ENCODE results near the gene FRY.
A peak's percentile ranks its signal among the peaks of the same experiment; 100 is the strongest.

Gene FRY

DNA sequence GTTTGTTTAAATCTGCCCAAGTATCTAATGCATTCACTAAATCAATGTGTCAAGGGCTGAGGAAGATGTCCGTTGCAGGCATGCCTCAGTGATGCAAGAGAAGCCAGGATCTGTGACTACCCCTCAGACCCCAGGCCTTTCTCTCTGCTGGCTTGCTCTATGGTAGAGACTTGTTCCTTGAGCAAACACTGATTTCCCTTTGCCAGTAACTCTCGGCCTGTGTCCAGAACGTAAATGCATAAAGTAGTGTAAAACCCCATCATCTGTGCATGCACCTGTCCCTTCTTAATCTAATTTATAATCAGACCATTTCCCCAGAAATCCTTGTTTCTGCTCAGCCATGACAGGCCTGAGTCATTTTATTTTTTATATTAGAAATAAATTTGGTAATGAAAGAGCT is 28.7 kb upstream of the FRY start:
- ATAC-seq = no peak

DNA sequence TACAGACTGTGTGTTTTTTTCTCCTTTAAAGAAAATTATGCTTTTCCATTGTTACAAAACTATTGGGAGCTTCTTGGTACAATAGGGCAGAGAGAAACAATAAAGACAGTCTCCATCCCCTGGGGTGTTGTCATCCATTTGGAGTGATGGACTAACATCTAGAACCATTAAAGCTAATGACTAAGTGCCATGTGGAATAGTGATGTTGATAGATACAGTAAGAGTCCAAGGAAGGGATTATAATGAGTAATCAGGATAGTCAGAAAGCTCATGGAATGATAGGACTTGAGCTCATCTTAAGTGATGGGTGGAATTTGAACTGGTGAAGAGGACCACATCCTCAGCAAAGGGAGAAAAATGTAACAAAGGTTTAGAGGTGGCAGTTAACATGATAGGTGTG is 24.1 kb upstream of the FRY start:
- ATAC-seq = no peak
- peak; percentile 37; the same call in 1 of the 2 replicates for TF ChIP-seq ISL1 (CRISPR knock-in tag; IDR thresholded peaks at IDR 0.05)
- TF ChIP-seq ARNTL (CRISPR knock-in tag; IDR thresholded peaks at IDR 0.05; ENCODE audit: borderline replicate concordance, low read depth) = no peak

More for the DNA sequence above, 28.7 kb upstream of the FRY start:
- no peak for TF ChIP-seq SNAI2 (CRISPR knock-in tag; IDR thresholded peaks at IDR 0.05)
- no peak for TF ChIP-seq ZNF8 (CRISPR knock-in tag; IDR thresholded peaks at IDR 0.05)
- TF ChIP-seq CSDC2 (CRISPR knock-in tag; IDR thresholded peaks at IDR 0.05) = no peak
- TF ChIP-seq ESRRG (CRISPR knock-in tag; IDR thresholded peaks at IDR 0.05) = no peak
- no peak for TF ChIP-seq RARB (CRISPR knock-in tag; IDR thresholded peaks at IDR 0.05)
- TF ChIP-seq ZC3H10 (CRISPR knock-in tag; IDR thresholded peaks at IDR 0.05) = no peak
- TF ChIP-seq, protein P1, sequence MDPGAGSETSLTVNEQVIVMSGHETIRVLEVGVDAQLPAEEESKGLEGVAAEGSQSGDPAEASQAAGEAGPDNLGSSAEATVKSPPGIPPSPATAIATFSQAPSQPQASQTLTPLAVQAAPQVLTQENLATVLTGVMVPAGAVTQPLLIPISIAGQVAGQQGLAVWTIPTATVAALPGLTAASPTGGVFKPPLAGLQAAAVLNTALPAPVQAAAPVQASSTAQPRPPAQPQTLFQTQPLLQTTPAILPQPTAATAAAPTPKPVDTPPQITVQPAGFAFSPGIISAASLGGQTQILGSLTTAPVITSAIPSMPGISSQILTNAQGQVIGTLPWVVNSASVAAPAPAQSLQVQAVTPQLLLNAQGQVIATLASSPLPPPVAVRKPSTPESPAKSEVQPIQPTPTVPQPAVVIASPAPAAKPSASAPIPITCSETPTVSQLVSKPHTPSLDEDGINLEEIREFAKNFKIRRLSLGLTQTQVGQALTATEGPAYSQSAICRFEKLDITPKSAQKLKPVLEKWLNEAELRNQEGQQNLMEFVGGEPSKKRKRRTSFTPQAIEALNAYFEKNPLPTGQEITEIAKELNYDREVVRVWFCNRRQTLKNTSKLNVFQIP (CRISPR knock-in tag; IDR thresholded peaks at IDR 0.05; ENCODE audit: borderline replicate concordance, low read depth) = no peak
- TF ChIP-seq ZFP30 (CRISPR knock-in tag; IDR thresholded peaks at IDR 0.05) = no peak
- no peak for TF ChIP-seq GLIS3 (CRISPR knock-in tag; IDR thresholded peaks at IDR 0.05)
- TF ChIP-seq, protein P2, sequence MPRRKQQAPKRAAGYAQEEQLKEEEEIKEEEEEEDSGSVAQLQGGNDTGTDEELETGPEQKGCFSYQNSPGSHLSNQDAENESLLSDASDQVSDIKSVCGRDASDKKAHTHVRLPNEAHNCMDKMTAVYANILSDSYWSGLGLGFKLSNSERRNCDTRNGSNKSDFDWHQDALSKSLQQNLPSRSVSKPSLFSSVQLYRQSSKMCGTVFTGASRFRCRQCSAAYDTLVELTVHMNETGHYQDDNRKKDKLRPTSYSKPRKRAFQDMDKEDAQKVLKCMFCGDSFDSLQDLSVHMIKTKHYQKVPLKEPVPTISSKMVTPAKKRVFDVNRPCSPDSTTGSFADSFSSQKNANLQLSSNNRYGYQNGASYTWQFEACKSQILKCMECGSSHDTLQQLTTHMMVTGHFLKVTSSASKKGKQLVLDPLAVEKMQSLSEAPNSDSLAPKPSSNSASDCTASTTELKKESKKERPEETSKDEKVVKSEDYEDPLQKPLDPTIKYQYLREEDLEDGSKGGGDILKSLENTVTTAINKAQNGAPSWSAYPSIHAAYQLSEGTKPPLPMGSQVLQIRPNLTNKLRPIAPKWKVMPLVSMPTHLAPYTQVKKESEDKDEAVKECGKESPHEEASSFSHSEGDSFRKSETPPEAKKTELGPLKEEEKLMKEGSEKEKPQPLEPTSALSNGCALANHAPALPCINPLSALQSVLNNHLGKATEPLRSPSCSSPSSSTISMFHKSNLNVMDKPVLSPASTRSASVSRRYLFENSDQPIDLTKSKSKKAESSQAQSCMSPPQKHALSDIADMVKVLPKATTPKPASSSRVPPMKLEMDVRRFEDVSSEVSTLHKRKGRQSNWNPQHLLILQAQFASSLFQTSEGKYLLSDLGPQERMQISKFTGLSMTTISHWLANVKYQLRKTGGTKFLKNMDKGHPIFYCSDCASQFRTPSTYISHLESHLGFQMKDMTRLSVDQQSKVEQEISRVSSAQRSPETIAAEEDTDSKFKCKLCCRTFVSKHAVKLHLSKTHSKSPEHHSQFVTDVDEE (CRISPR knock-in tag; IDR thresholded peaks at IDR 0.05) = no peak
- TF ChIP-seq, protein P3, sequence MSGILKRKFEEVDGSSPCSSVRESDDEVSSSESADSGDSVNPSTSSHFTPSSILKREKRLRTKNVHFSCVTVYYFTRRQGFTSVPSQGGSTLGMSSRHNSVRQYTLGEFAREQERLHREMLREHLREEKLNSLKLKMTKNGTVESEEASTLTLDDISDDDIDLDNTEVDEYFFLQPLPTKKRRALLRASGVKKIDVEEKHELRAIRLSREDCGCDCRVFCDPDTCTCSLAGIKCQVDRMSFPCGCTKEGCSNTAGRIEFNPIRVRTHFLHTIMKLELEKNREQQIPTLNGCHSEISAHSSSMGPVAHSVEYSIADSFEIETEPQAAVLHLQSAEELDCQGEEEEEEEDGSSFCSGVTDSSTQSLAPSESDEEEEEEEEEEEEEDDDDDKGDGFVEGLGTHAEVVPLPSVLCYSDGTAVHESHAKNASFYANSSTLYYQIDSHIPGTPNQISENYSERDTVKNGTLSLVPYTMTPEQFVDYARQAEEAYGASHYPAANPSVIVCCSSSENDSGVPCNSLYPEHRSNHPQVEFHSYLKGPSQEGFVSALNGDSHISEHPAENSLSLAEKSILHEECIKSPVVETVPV (CRISPR knock-in tag; IDR thresholded peaks at IDR 0.05) = no peak
- TF ChIP-seq PPARA (CRISPR knock-in tag; IDR thresholded peaks at IDR 0.05; ENCODE audit: borderline replicate concordance) = no peak
- TF ChIP-seq, protein P4, sequence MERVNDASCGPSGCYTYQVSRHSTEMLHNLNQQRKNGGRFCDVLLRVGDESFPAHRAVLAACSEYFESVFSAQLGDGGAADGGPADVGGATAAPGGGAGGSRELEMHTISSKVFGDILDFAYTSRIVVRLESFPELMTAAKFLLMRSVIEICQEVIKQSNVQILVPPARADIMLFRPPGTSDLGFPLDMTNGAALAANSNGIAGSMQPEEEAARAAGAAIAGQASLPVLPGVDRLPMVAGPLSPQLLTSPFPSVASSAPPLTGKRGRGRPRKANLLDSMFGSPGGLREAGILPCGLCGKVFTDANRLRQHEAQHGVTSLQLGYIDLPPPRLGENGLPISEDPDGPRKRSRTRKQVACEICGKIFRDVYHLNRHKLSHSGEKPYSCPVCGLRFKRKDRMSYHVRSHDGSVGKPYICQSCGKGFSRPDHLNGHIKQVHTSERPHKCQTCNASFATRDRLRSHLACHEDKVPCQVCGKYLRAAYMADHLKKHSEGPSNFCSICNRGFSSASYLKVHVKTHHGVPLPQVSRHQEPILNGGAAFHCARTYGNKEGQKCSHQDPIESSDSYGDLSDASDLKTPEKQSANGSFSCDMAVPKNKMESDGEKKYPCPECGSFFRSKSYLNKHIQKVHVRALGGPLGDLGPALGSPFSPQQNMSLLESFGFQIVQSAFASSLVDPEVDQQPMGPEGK (CRISPR knock-in tag; IDR thresholded peaks at IDR 0.05; ENCODE audit: borderline replicate concordance) = no peak
- no peak for TF ChIP-seq BACH2 (CRISPR knock-in tag; IDR thresholded peaks at IDR 0.05; ENCODE audit: borderline replicate concordance)
- no peak for TF ChIP-seq ZNF70 (CRISPR knock-in tag; IDR thresholded peaks at IDR 0.05)
- no peak for TF ChIP-seq ISL1 (CRISPR knock-in tag; IDR thresholded peaks at IDR 0.05)
- TF ChIP-seq, protein P5, sequence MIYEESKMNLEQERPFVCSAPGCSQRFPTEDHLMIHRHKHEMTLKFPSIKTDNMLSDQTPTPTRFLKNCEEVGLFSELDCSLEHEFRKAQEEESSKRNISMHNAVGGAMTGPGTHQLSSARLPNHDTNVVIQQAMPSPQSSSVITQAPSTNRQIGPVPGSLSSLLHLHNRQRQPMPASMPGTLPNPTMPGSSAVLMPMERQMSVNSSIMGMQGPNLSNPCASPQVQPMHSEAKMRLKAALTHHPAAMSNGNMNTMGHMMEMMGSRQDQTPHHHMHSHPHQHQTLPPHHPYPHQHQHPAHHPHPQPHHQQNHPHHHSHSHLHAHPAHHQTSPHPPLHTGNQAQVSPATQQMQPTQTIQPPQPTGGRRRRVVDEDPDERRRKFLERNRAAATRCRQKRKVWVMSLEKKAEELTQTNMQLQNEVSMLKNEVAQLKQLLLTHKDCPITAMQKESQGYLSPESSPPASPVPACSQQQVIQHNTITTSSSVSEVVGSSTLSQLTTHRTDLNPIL (CRISPR knock-in tag; IDR thresholded peaks at IDR 0.05; ENCODE audit: low read depth) = no peak
- no peak for TF ChIP-seq ZNF565 (CRISPR knock-in tag; conservative IDR thresholded peaks at IDR 0.05; ENCODE audit: low read depth)

DNA sequence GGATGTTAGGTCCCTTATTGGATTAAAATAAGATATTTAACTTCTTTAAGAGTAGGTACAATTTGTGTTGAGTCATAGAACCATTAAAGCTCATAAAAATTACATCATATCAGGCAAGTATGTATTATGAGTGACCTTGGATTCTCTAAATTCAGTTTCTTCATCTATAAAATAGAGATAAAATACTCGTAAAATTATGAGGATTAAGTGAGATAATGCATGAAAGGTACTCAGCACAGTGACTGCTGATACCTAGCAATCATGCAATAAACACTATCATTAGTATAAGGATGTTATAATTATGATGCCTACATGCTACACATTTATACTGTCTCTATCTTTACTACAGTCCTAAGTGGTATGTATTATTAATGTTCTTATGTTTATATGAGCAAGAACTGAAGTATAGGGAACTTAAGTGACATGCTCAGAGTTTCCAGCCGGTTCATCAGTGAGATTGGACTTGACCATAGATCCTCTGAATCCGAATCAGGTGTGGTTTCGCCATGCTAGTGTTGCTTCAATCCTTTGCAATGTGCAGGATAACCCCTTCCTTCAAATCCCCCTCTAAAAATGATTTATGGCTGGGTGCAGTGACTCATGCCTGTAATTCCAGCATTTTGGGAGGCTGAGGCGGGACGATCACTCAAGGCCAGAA is 22.9 kb upstream of the FRY start:
- no peak for TF ChIP-seq OSR1 (CRISPR knock-in tag; IDR thresholded peaks at IDR 0.05)
- no peak for TF ChIP-seq ARNTL (CRISPR knock-in tag; IDR thresholded peaks at IDR 0.05; ENCODE audit: borderline replicate concordance, low read depth)
- TF ChIP-seq ZNF565 (CRISPR knock-in tag; conservative IDR thresholded peaks at IDR 0.05; ENCODE audit: low read depth) = no peak
- peak; percentile 74 for TF ChIP-seq ISL1 (CRISPR knock-in tag; IDR thresholded peaks at IDR 0.05)
- TF ChIP-seq ZNF70 (CRISPR knock-in tag; IDR thresholded peaks at IDR 0.05) = no peak
- no peak for ATAC-seq

All from SK-N-SH treated with all-trans-retinoic acid at 6 μM for 48 hours (cell line).